ENCODE results near the gene ATG7. TPM values are rescaled to one million over a fixed set of nuclear protein-coding genes. Genes with fewer than 3 reads are reported as not detected.

The ATG7 gene
- polyA plus RNA-seq, 2 of the 4 experiments (the other 2 are of a cell fraction) = 27.2 to 41.2 TPM

DNA sequence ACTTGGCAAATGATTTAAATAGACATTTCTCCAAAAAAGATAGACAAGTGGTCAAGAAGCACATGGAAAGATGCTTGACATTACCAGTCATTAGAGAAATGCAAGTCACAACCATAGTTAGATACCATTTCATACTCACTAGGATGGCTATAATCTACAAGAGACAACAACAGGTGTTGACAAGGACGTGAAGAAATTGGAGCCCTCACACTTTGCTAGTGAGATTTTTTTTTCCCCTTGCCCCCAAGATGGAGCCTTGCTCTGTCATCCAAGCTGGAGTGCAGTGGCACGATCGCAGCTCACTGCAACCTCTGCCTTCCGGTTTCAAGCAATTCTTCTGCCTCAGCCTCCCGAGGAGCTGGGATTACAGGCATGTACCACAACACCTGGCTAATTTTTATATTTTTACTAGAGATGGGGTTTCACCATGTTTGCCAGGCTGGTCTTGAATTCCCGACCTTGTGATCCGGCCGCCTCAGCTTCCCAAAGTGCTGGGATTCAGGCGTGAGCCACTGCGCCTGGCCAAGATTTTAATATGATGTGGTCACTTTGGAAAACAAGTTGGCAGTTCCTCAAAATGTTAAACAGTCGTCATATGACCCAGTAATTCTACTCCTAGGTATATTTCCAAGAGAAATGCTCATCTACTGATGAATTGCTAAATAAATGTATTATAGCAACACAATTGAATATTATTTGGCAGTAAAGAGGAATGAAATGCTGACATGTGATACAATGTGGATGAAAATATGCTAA, 103.3 kb downstream of the ATG7 start:
- DNase-seq (ENCODE audit: low read depth in 1 of 2, low spot score in 1 of 2) = no peak
- ATAC-seq = no peak
- no peaks in the 10 kb centered on the region for H3K9me3 ChIP-seq
- CTCF ChIA-PET = interaction anchor here (0.6 to 7.6 kb wide), 2 partner anchors 278 to 338 kb away, joined by 4 to 132 read pairs; no protein-coding TSS in a partner anchor
- TF ChIP-seq EHF (CRISPR knock-in tag; IDR thresholded peaks at IDR 0.05) (no peak), MAFK (IDR thresholded peaks at IDR 0.05; ENCODE audit: partially characterized antibody) (no peak), NR3C1 (IDR thresholded peaks at IDR 0.05) (no peak), CEBPB (IDR thresholded peaks at IDR 0.05) (no peak), ZFP36 (IDR thresholded peaks at IDR 0.05; ENCODE audit: borderline replicate concordance, partially characterized antibody) (no peak), FOSB (CRISPR knock-in tag; IDR thresholded peaks at IDR 0.05) (no peak), MAZ (IDR thresholded peaks at IDR 0.05; ENCODE audit: borderline replicate concordance, low read depth, low read length) (no peak), ESRRA (IDR thresholded peaks at IDR 0.05; ENCODE audit: borderline replicate concordance, low read length) (no peak), HEYL (CRISPR knock-in tag; IDR thresholded peaks at IDR 0.05) (no peak), PHF8 (IDR thresholded peaks at IDR 0.05; ENCODE audit: borderline replicate concordance, low read depth) (no peak)
- TF ChIP-seq, protein P1, sequence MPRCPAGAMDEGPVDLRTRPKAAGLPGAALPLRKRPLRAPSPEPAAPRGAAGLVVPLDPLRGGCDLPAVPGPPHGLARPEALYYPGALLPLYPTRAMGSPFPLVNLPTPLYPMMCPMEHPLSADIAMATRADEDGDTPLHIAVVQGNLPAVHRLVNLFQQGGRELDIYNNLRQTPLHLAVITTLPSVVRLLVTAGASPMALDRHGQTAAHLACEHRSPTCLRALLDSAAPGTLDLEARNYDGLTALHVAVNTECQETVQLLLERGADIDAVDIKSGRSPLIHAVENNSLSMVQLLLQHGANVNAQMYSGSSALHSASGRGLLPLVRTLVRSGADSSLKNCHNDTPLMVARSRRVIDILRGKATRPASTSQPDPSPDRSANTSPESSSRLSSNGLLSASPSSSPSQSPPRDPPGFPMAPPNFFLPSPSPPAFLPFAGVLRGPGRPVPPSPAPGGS (IDR thresholded peaks at IDR 0.05) = no peak
- TF ChIP-seq, protein P2, sequence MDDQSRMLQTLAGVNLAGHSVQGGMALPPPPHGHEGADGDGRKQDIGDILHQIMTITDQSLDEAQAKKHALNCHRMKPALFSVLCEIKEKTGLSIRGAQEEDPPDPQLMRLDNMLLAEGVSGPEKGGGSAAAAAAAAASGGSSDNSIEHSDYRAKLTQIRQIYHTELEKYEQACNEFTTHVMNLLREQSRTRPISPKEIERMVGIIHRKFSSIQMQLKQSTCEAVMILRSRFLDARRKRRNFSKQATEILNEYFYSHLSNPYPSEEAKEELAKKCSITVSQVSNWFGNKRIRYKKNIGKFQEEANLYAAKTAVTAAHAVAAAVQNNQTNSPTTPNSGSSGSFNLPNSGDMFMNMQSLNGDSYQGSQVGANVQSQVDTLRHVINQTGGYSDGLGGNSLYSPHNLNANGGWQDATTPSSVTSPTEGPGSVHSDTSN (IDR thresholded peaks at IDR 0.05) = no peak
- no peak overlapping the region for H3K4me2 ChIP-seq
- WGBS (ENCODE audit: missing lambda C conversion rate) = 92% methylated on average over 11 of the region's 11 CpGs
- no peak overlapping the region for H3K27ac ChIP-seq
- FAIRE-seq = no peak
- POLR2A ChIA-PET = interaction anchor here (0.5 kb wide), 1 partner anchor 7 kb away, joined by 3 read pairs; no protein-coding TSS in a partner anchor
- H3K4me3 ChIP-seq = no peak overlapping the region
- no peaks in the 10 kb centered on the region for H3K4me1 ChIP-seq

- H3K4me2 ChIP-seq = no peak overlapping the region
- H3K27ac ChIP-seq = no peak overlapping the region
- FAIRE-seq (no peak), ATAC-seq (no peak), DNase-seq (ENCODE audit: low read depth in 1 of 2, low spot score in 1 of 2) (no peak)
- H3K4me3 ChIP-seq = no peak overlapping the region
- 52% methylated on average over 2 of the region's 2 CpGs for WGBS (ENCODE audit: missing lambda C conversion rate)
- H3K4me1 ChIP-seq = no peaks in the 10 kb centered on the region
- H3K9me3 ChIP-seq = no peaks in the 10 kb centered on the region
- CTCF ChIA-PET = interaction anchor here (0.7 to 7.6 kb wide), 8 partner anchors 8 to 437 kb away, joined by 3 to 132 read pairs (median 5); no protein-coding TSS in a partner anchor
- TF ChIP-seq BHLHE40 (IDR thresholded peaks at IDR 0.05; ENCODE audit: low read depth, low read length) (no peak), EHMT2 (IDR thresholded peaks at IDR 0.05; ENCODE audit: low read depth) (no peak), RAD21 (conservative IDR thresholded peaks at IDR 0.05 in 1 of 2, IDR thresholded peaks at IDR 0.05 in 1 of 2) (no peak), SMC3 (IDR thresholded peaks at IDR 0.05) (no peak), HDAC2 (IDR thresholded peaks at IDR 0.05) (no peak), CBX8 (IDR thresholded peaks at IDR 0.05) (no peak), CHD4 (IDR thresholded peaks at IDR 0.05; ENCODE audit: borderline replicate concordance) (no peak), CHD2 (IDR thresholded peaks at IDR 0.05; ENCODE audit: low read length, partially characterized antibody) (no peak), MYC (IDR thresholded peaks at IDR 0.05; ENCODE audit: borderline replicate concordance, low read length) (no peak), RARB (CRISPR knock-in tag; IDR thresholded peaks at IDR 0.05) (no peak), ZFP36 (IDR thresholded peaks at IDR 0.05; ENCODE audit: borderline replicate concordance, partially characterized antibody) (no peak)
- TF ChIP-seq, protein P3, sequence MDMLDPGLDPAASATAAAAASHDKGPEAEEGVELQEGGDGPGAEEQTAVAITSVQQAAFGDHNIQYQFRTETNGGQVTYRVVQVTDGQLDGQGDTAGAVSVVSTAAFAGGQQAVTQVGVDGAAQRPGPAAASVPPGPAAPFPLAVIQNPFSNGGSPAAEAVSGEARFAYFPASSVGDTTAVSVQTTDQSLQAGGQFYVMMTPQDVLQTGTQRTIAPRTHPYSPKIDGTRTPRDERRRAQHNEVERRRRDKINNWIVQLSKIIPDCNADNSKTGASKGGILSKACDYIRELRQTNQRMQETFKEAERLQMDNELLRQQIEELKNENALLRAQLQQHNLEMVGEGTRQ (IDR thresholded peaks at IDR 0.05) = no peak
- TF ChIP-seq, protein P1 (IDR thresholded peaks at IDR 0.05) = no peak
- POLR2A ChIA-PET = no interaction called here
Observed at GRCh38 chr3:11377719-11378118, 105.5 kb downstream of the ATG7 start.

All from A549 (cell line).